ENCODE data around the gene CSKMT.
"Not testable (repeated sequence)": the region's sequence is repeated elsewhere in the genome, so short reads cannot be mapped to it uniquely, and the experiment has no call there.

CSKMT gene

GRCh38 chr11:62665075-62665598, at the start of gene CSKMT, which contains the start of gene C11orf98:
TSS of gene CSKMT (plus strand) at chr11:62665312. CDS start at chr11:62665880, 568 bp downstream.
TSS of gene C11orf98 (minus strand) at chr11:62665210. CDS start at chr11:62665169, 41 bp downstream.
- peak; percentile 71 to 88 for DNase-seq

- DNase-seq, result no peak
Observed at GRCh38 chr11:62615521-62615920, 49.6 kb upstream of the CSKMT start.

- not testable (repeated sequence) for DNase-seq
Observed at GRCh38 chr11:62616957-62617356, 48.2 kb upstream of the CSKMT start.

GRCh38 chr11:62621027-62621566, 44.0 kb upstream of the CSKMT start:
- no peak for DNase-seq

- DNase-seq, result peak; percentile 91 to 96
Observed at GRCh38 chr11:62621567-62622470, 43.3 kb upstream of the CSKMT start, which contains the start of gene B3GAT3. TSS of gene B3GAT3 (minus strand) at chr11:62621986. CDS start at chr11:62621947, 39 bp downstream.

- no peak for DNase-seq
Observed at GRCh38 chr11:62622476-62623089, 42.5 kb upstream of the CSKMT start.

- DNase-seq, result peak in 1 of 2 experiments; percentile 19
Observed at GRCh38 chr11:62627713-62628112, 37.4 kb upstream of the CSKMT start.

GRCh38 chr11:62632492-62632891, 32.6 kb upstream of the CSKMT start:
- no peak for DNase-seq

GRCh38 chr11:62644220-62644619, 20.9 kb upstream of the CSKMT start:
- DNase-seq, result no peak

GRCh38 chr11:62645671-62645945, 19.5 kb upstream of the CSKMT start:
- no peak for DNase-seq

GRCh38 chr11:62645946-62646824, 18.9 kb upstream of the CSKMT start, which contains the start of gene GANAB:
TSS of gene GANAB (minus strand) at chr11:62646613. CDS start at chr11:62646599, 14 bp downstream.
- peak; percentile 87 to 97 for DNase-seq

GRCh38 chr11:62646825-62647608, 18.1 kb upstream of the CSKMT start:
- no peak for DNase-seq

GRCh38 chr11:62647609-62648005, 17.5 kb upstream of the CSKMT start:
- no peak for DNase-seq

GRCh38 chr11:62648185-62648966, 16.7 kb upstream of the CSKMT start:
- DNase-seq, result no peak

GRCh38 chr11:62648967-62649364, 16.1 kb upstream of the CSKMT start:
- no peak for DNase-seq

GRCh38 chr11:62649486-62649885, 15.6 kb upstream of the CSKMT start:
- no peak for DNase-seq

GRCh38 chr11:62650283-62650682, 14.8 kb upstream of the CSKMT start:
- not testable (repeated sequence) for DNase-seq

GRCh38 chr11:62652161-62653006, 12.7 kb upstream of the CSKMT start:
- DNase-seq, result no peak

- no peak for DNase-seq
Observed at GRCh38 chr11:62654297-62654696, 10.8 kb upstream of the CSKMT start.

Data from SW 1271 (cell line).